Activated CD8-positive, alpha-beta T cell treated with anti-CD3 and anti-CD28 coated beads for 36 hours (primary cell): ENCODE data around the gene SPECC1L. TPM values are rescaled to one million over a fixed set of nuclear protein-coding genes. Genes with fewer than 3 reads are reported as not detected.

Experiments
- ATAC-seq: fragments of 200-7000 bp; cut with Tn5 transposase; one replicate; pipeline ENCODE4 v1.10.0; 2021; ENCODE audit warnings: mild to moderate bottlenecking, moderate library complexity
- CTCF ChIA-PET: fragments of 350-600 bp; sonication (Branson Sonifier 250); formaldehyde crosslinking; loops from one replicate; lab custom pipeline; 2021; ENCODE audit warnings: antibody characterized with exemption; lab: Charles Lee
- POLR2A ChIA-PET: fragments of 350-600 bp; sonication (Branson Sonifier 250); formaldehyde crosslinking; loops from one replicate; lab custom pipeline; 2021; ENCODE audit warnings: antibody characterized with exemption; lab: Charles Lee
- DNase-seq: peaks from one replicate; pipeline ENCODE4 v3.0.0-alpha.2; 2020
- H3K27ac Mint-ChIP-seq: one replicate; pipeline ENCODE4 v1.8.0; 2021; ENCODE audit warnings: mild to moderate bottlenecking, mixed read lengths
- H3K27me3 Mint-ChIP-seq: one replicate; pipeline ENCODE4 v1.8.0; 2021; ENCODE audit warnings: mixed read lengths
- H3K36me3 Mint-ChIP-seq: one replicate; pipeline ENCODE4 v1.8.0; 2021; ENCODE audit warnings: low read depth, mixed read lengths
- H3K4me1 Mint-ChIP-seq: one replicate; pipeline ENCODE4 v1.8.0; 2021; ENCODE audit warnings: low read depth, mixed read lengths
- H3K4me3 Mint-ChIP-seq: one replicate; pipeline ENCODE4 v1.8.0; 2021; ENCODE audit warnings: mild to moderate bottlenecking, moderate library complexity, mixed read lengths
- H3K9me3 Mint-ChIP-seq: one replicate; pipeline ENCODE4 v1.8.0; 2021; ENCODE audit warnings: mixed read lengths
- CTCF ChIP-seq: fragments of 200-600 bp; IDR thresholded peaks from one replicate; pipeline ENCODE4 v1.8.0; 2022; ENCODE audit warnings: antibody characterized with exemption, mild to moderate bottlenecking
- intact Hi-C: fragments of 100-400 bp; cut with micrococcal nuclease; formaldehyde crosslinking; loops from one replicate; pipeline ENCODE4 v1.10.0; 2022
- total RNA-seq, 2 experiments: library from RNA; stranded (reverse); gene quantifications; one replicate each; pipeline ENCODE4 v1.2.3, GENCODE V29; 2021

Gene SPECC1L
- total RNA-seq, 2 experiments from 2014 or later = 38.9 to 39.0 TPM

DNA sequence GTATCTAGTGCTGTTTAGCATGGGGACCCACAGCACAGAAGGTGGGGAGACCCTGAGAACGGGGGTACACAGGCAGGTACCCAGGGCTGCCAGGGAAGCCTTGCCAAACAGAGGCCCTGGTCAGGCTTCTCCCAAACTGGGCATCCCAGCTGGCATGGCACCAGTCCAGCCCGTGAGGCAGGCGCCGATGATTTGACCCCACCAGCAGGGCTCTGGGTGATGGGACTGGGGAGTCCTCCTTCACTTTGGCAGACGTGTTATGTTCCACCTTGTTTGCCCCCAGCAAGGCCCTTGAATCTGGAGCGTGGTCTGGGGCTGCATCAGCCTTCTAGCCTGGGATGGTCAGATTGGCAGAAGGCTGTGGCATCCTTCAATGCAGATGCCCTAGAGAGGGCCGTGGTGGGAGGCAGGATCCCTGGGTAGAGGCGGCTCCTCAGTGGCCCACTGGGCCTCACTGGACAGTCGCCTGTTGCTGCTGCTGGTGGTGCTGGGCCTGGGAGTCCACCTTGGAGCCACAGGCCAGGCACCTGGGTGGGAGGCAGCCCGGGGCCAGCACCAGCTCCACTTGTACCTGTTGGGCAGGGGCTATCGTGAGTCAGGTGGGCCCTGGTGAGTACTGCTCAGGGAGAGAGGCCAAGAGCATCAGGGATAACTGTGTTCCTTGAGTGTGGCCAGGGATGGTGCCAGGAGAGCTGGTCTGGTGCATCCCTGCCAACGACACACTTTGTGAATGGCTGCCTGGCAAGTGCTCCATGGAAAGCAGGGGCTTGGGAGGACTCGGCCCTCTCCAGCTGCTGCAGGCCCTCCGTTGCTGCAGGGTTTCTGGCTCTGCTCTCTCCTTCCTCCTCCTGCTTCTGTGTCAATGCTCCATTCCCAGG lies 160.0 kb downstream of the SPECC1L start:
- POLR2A ChIA-PET = interaction anchor here (1.0 to 1.5 kb wide), 4 partner anchors 12 to 34 kb away, joined by 3 to 6 read pairs (median 4); no protein-coding TSS in a partner anchor

GRCh38 chr22:24431309-24432034 lies 160.8 kb downstream of the SPECC1L start:
- TF ChIP-seq CTCF = no peak
- ATAC-seq = no peak
- H3K4me1 Mint-ChIP-seq = peaks cover 78% of the 10 kb centered on the region
- DNase-seq = no peak
- no peaks in the 10 kb centered on the region for H3K9me3 Mint-ChIP-seq
- ChIA-PET POLR2A (interaction anchor here (1.0 to 1.5 kb wide), 2 partner anchors 11 to 14 kb away, joined by 3 to 6 read pairs; no protein-coding TSS in a partner anchor), CTCF (interaction anchor here (1.4 to 5.6 kb wide), 2 partner anchors 8 to 94 kb away, joined by 4 to 51 read pairs; no protein-coding TSS in a partner anchor)
- H3K27me3 Mint-ChIP-seq = no peaks in the 10 kb centered on the region
- peak overlapping the region; percentile 98 for H3K27ac Mint-ChIP-seq
- H3K4me3 Mint-ChIP-seq = peak overlapping the region; percentile 93
- intact Hi-C loops = loop anchor here (5.0 kb wide), 1 partner anchor 56 kb away; no protein-coding TSS in a partner anchor
- H3K36me3 Mint-ChIP-seq = peaks cover 45% of the 10 kb centered on the region

More for the DNA sequence above, 160.0 kb downstream of the SPECC1L start:
- peak overlapping the region; percentile 98 for H3K27ac Mint-ChIP-seq
- no peaks in the 10 kb centered on the region for H3K27me3 Mint-ChIP-seq
- no peak for DNase-seq
- CTCF ChIA-PET = interaction anchor here (1.2 to 5.6 kb wide), 4 partner anchors 7 to 95 kb away, joined by 4 to 51 read pairs (median 4); no protein-coding TSS in a partner anchor
- intact Hi-C loops = loop anchor here (5.0 kb wide), 1 partner anchor 57 kb away; no protein-coding TSS in a partner anchor
- no peak for ATAC-seq
- H3K36me3 Mint-ChIP-seq = peaks cover 44% of the 10 kb centered on the region
- H3K4me3 Mint-ChIP-seq = peak overlapping the region; percentile 93
- TF ChIP-seq CTCF = no peak
- no peaks in the 10 kb centered on the region for H3K9me3 Mint-ChIP-seq
- H3K4me1 Mint-ChIP-seq = peaks cover 78% of the 10 kb centered on the region

- peak overlapping the region; percentile 93 for H3K4me3 Mint-ChIP-seq
Observed at GRCh38 chr22:24432059-24432853, 161.6 kb downstream of the SPECC1L start.

More at GRCh38 chr22:24432059-24432853, 161.6 kb downstream of the SPECC1L start:
- CTCF ChIA-PET = interaction anchor here (1.4 to 5.6 kb wide), 2 partner anchors 9 to 93 kb away, joined by 4 to 51 read pairs; no protein-coding TSS in a partner anchor
- TF ChIP-seq CTCF = no peak
- H3K36me3 Mint-ChIP-seq = peaks cover 50% of the 10 kb centered on the region
- peaks cover 79% of the 10 kb centered on the region for H3K4me1 Mint-ChIP-seq
- ATAC-seq (no peak), DNase-seq (peak; percentile 77)
- H3K9me3 Mint-ChIP-seq = no peaks in the 10 kb centered on the region
- peak overlapping the region; percentile 98 for H3K27ac Mint-ChIP-seq
- POLR2A ChIA-PET = interaction anchor here (0.6 kb wide), 1 partner anchor 538 kb away, joined by 3 read pairs; no protein-coding TSS in a partner anchor
- intact Hi-C loops = loop anchor here (5.0 kb wide), 1 partner anchor 55 kb away; no protein-coding TSS in a partner anchor
- H3K27me3 Mint-ChIP-seq = no peaks in the 10 kb centered on the region
